Measurements from ENCODE around the gene RCOR3. TPM values are rescaled to one million over a fixed set of nuclear protein-coding genes. Genes with fewer than 3 reads are reported as not detected.

RCOR3 gene
- total RNA-seq, 4 donors from 2014 or later = 49.3 to 77.8 (median 57.6) TPM

DNA sequence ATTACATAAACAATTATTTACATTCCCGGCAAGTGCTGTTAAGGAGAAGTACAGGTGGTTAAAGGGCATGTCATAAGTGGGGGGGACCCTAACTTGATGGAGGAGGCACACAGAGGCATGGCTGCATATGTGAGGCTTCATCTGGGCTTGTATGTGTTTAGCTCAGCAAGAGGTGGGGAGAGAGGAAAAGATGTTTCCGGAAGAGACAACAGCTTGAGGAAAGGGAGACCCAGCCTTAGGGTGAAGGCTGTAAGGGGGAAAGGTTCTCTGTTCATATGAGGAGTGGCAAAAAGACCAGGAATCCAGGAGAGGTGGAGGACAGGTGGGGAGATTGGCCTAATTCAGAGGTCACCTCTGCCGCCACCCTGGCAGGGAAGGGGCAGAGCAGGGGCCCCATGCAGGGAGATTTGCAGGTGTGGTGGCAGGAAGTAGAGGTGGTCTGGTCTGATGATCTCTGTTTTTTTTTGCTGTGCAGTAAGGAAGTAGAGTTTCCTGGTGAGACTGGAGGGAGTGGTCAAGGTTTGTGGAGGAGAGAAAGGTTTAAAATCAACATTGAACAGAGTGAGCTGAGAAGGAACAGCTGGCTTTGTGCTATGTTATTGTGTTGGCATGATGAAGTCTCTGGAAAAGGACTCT lies 76.5 kb downstream of the RCOR3 start:
- TF ChIP-seq, protein P1, sequence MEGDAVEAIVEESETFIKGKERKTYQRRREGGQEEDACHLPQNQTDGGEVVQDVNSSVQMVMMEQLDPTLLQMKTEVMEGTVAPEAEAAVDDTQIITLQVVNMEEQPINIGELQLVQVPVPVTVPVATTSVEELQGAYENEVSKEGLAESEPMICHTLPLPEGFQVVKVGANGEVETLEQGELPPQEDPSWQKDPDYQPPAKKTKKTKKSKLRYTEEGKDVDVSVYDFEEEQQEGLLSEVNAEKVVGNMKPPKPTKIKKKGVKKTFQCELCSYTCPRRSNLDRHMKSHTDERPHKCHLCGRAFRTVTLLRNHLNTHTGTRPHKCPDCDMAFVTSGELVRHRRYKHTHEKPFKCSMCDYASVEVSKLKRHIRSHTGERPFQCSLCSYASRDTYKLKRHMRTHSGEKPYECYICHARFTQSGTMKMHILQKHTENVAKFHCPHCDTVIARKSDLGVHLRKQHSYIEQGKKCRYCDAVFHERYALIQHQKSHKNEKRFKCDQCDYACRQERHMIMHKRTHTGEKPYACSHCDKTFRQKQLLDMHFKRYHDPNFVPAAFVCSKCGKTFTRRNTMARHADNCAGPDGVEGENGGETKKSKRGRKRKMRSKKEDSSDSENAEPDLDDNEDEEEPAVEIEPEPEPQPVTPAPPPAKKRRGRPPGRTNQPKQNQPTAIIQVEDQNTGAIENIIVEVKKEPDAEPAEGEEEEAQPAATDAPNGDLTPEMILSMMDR (IDR thresholded peaks at IDR 0.05; ENCODE audit: low read depth) = no peak

DNA sequence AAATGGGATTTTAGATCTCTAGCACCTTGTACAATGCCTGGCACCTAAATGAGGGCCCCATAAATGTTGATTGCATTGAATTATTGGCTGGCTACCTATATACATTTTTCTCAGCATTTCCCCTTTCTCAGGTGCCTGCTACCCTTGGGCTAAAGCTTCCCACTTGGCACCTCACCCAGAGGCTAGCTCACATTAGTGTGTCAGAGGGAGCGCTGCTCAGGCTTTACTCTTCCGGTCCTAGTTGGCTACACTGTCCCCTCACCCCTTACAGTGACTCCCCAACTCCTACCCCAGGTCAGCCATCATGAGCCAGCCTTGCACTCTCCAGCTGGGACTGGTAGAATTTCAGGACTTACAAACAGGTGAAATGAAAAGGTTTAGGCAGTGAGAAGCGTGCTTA lies 77.0 kb downstream of the RCOR3 start:
- TF ChIP-seq, protein P1 (IDR thresholded peaks at IDR 0.05; ENCODE audit: low read depth) = no peak

DNA sequence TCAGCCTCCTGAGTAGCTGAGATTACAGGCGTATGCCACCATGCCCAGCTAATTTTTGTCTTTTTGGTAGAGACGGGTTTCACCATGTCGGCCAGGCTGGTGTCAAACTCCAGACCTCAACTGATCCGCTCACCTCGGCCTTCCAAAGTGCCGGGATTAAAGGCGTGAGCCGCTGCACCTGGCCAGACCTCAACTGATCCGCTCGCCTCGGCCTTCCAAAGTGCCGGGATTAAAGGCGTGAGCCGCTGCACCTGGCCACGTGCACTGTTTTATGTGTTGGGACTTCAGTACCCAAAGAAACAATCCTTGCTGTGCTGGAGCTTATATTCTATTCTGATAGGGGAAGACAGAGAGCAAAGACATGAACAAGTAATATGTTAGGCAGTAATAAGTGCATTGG lies 77.6 kb downstream of the RCOR3 start:
- TF ChIP-seq, protein P1 (IDR thresholded peaks at IDR 0.05; ENCODE audit: low read depth) = no peak

DNA sequence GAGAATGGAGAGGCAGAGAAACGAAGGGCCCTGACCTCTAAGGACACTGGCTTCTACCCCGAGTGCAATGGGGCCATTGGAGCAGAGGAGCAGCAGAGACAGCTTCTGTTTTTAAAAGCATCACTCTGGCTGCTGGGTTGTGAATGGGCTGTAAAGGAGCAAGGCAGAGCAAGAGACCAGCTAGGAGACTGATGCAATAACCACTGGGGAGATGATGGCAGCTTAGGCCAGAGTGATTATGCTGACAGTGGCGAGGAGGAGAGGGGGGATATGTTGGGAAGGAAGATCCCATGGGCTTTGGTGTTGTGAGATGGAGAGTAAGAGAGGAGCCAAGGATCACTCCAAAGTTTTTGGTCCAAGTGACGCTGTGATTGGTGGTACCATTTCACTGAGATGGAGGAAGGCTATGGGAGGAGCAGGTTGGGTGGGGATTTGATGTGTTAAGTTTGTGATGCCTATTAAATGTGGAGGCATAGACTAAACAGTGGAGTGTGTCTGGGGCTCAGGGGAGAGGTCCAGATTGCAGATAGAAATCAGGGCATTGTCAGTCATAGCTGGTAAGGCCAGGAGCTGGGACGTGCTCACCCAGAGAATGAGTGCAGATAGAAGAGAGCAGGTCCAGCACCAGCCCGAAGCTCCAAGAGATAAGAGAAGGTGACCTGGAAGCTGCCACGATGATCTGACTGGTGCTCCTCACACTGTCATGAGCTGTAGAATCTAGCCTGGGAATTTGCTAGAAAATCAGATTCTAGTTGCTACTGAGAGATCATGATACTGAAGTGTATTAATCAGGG lies 78.5 kb downstream of the RCOR3 start:
- TF ChIP-seq, protein P1 (IDR thresholded peaks at IDR 0.05; ENCODE audit: low read depth) = no peak

GRCh38 chr1:211338224-211338620 lies 79.1 kb downstream of the RCOR3 start:
- TF ChIP-seq, protein P1 (IDR thresholded peaks at IDR 0.05; ENCODE audit: low read depth) = no peak

DNA sequence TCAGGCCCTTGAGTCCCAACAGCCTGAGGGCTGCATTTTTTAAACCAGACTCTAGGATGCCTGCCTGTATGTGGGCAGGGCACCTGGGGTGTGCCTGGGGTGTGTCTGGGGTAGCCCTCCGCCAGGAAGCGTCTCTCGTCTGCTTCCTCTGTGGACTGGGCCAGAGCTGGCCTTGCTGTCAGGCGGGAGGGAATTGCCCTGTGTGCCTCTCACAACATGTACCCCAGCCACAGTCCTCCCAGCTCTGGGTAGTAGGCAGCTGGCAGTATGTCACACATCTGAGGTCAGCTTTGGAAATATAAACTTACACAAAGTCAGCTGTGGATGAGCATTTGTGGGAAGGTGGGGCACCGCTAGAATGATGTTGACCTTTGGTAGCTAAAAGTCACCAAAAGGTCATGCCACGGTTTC lies 80.5 kb downstream of the RCOR3 start:
- TF ChIP-seq, protein P1 (IDR thresholded peaks at IDR 0.05; ENCODE audit: low read depth) = no peak
